GM18511 (cell line): ENCODE results near the gene SEC14L3.

Experiments used
- ATAC-seq: cut with Tn5 transposase; IDR thresholded peaks from one replicate; pipeline ENCODE4 v1.9.1; 2021; ENCODE audit warnings: mild to moderate bottlenecking, moderate library complexity; ENCODE audit not compliant: unreplicated experiment

SEC14L3 gene

DNA sequence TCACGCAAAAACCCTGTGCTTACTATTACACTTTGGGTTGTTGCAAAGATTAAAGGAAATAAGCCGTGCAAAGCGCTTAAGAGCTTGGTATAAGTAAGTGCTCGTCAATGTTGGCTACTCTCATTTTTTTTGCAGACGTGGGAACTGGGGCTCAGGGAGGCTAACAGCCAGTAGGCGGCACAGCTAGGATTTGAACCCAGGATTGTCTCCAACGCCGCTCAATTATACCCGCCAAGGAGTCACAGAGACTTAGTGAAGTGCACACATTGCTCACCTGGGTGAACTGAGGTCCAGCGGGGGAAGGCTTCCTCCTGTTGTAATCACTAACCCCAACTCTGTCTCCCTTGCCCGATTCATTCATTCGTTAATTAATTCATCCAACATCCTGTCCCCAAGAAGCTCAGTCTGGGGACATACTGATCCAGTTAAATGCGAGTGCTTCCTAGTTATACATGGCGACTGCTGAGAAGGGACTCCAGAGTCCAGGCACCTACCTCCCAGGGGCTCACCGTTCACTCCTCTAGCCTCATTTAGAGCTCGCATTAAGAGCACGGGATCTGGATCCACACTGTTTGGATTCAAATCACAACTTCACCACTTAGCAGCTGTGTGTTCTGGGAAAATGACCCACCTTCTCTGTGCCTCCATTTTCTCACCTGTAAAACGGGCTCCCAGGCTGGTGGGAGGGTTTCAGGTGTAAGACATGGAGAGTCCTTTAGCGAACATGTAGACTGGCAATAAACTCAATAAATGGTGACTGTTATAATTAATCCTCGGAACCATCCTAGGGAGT is 47.1 kb downstream of the SEC14L3 start:
- ATAC-seq, result no peak

DNA sequence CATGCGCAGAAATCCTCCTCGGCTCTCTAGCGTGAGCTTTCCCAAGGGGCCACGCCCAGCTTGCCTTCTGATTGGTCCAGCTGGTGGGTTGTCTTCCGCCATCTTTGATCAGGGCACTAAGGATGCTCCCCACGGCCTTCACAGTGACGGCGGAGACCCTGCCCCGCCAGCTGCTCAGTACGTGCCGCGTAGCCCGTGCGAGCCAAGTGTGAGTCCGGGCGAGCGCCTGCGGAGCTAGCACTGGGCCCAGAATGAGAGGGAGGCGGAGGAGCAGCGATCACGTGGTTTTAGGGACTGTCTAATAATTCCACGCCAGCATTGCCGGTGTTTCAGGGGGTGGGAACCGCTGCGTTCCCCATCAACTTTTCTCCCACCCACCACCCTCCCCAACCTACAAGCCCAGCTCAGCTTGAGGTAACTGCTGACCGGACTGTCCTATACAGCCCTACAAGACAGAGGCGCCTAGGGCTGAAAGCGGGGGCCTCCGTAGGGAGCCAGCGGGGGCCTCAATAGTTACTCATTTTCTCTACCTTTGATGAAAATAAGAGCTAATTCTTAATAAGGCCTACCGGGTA is 47.8 kb downstream of the SEC14L3 start:
- peak; percentile 86 for ATAC-seq

DNA sequence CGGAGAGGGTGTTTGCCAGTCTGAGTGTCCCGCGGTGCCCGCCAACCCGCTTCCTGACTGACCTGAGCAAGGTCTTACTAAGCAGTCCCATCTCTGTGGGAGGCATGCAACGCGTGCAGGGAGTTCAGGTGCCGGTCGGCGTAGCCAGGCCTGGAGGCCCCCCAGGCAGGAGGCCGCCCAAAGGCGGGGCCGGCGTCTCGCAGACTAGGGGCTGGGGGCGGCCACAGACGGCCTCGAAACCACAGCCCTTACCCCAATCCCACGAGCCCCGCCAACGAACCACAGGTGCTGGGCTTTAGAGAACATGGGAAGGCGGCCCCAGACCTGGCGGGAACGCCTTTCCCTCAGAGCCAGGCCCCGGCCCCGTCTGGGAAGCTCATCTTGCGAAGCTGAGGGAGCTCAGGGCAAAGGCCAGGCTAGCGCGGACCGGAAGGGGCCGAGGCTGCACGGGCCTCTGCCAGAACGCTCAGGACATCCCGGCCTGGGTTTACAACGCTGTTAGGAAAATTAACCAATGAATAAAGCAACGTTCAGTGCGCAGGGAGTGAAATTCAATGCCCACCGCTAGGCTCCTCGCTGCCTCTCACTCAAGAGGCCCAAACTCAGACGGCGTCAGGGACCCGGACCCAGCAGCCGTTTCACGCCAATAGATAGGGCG is 48.4 kb downstream of the SEC14L3 start:
- ATAC-seq, result peak; percentile 47

DNA sequence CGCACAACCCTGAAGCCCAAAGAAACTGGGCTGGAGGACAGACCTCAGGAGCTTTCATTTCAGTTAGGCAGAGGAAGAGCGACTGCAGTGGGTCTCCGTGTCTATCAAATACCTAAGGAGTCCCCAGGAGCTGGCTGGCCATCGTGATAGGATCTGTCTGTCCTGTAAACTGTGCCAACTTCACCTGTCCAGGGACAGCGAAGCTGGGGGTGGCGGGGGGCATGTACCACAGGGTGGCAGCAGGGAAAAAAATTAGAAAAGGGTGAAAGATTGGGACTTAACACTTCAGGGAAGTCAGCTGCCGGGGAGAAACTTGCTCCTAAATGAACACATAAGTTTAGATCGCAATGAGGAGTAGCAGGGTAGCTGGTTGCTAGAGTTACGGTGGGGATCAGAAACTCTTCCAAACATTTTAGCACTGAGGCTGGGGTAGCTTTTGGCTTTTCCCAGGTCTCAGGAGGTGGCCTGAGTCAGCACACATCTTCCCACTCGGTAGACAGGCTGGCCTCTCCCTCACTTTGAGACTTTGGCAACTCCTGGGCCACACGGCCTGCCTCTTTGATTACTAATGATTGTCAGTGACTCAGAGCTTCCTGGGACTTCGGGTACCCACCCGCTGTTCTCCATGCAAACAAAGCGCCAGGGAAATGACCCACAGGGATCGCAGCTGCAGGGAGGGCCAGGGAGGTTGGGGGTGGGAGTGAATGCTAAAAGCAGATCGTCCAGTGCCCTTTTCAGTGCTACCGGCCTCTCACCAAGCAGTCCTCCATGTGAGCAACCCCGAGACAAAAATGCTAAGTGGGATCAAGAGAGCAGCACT is 49.1 kb downstream of the SEC14L3 start:
- ATAC-seq, result no peak

DNA sequence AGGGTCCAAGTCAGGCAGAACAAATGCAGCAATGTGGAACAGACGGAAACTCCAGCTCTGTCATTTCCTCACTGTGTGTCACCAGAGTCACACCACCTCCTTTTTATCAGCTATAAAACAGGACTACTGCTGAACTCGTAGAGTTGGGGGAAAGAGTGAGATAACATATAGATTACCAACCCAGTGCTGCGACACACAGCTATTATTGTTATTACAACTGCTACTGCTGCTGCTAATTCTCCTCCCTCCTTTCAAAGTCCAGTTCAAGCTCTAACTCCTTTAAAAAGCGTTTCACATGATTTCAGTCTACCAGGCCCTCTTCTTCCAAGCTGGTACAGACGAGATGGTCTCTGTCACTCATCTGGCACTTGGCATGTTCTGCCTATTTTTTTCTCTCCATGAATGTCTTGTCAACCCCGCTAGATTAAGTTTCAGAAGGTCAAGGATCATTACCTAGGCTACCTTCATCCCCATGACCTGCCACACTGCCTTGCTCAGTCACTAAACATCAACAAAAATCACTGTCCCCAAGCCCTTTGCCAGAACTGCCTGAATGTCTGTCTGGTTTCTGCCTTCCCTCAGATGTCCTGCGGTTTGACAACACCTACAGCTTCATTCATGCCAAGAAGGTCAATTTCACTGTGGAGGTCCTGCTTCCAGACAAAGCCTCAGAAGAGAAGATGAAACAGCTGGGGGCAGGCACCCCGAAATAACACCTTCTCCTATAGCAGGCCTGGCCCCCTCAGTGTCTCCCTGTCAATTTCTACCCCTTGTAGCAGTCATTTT is 49.9 kb downstream of the SEC14L3 start:
- ATAC-seq, result no peak

DNA sequence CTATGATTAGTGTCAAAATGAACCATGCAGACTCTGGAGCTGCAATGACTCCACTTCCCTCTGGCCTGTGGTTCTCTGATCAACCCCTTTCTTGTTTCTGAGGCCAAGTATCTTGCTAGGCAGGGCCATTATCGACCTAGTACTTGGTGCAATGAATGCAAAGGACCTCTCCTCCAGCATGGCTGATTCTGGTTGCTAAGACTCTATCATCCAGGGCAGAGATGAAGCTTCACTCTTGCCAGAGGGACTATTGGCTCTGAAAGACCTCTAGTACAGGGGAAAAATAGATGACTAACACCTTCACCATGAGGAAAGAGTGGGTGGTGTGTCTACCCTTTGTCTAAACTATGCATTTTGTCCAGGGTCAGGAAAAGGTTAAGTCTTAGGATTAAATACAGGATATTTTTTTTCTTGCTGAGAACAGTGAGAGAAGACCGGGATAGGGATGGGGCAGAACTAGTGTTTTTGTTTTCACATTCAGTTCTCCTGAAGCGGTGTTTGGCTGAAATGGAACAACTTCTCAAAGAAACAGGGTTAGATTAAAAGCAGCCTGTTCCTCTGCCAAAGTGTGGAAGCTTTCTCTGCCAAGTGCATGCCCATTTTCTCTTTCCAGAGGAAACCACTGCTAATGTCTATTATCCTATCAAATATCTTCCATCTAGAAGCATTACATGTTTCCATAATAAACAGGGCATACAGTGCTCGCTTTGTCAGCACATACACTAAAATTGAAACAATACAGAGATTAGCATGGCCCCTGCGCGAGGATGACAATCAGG is 51.3 kb downstream of the SEC14L3 start:
- ATAC-seq, result no peak

DNA sequence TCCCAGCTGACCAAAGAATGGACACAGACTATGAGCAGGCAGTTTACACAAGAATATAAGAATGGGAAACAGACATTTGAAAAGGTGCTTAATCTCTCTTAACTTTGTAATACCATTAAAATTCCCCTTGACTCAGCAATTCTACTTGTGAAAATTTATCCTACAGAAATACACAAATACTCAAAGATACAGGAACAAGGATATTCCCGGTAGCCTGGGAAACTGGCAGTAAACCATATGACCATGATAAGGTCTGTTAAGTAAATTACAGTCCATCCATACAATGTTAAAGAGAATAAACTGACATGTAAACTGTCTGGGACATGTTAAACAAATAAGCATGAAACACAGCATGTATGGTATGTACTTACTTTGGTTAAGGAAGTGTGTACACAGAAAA is 55.0 kb downstream of the SEC14L3 start:
- no peak for ATAC-seq

DNA sequence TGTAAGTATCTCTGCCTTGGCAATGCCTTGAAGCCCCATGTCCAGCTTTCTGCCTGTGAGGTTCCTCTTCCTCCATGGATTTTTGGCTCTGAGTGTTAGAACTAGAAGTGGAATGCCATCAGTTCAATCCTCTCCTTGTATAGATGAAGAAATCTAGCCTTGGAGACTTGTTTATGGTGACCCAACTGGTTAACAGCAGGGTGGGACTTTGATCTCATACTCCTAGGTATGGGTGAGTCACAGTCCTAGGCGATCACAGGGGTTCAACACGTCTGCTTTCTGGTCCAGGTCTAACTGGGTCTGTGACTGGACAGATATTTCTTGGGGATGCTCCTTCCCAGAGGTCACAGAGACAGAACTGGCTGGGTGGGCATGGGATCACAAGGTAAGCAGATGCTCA is 55.4 kb downstream of the SEC14L3 start:
- no peak for ATAC-seq

DNA sequence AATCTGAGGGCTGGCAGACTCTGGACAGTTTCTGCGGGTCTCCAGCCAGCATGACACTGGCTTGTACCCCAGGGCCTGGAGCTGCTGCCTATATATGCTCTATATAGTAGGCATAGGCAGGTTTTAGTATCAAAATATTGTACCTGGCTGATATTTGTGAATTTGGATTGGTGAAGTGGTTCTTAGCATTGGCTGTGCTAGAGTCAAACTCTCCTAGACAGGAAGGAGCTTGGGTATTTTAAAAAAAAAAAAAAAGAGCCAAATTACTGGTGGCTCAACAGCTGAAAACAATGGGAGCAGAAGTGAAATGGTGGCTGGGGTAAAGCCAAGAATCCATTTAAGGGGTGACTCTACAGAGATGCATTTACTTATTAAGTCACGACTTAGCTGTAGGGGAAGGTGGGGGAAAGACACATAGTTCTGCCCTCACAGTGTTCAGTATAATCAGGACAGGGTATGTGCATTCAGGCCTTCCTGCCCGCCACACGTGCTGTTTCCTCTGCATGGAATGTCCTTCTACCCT is 57.2 kb downstream of the SEC14L3 start:
- no peak for ATAC-seq

DNA sequence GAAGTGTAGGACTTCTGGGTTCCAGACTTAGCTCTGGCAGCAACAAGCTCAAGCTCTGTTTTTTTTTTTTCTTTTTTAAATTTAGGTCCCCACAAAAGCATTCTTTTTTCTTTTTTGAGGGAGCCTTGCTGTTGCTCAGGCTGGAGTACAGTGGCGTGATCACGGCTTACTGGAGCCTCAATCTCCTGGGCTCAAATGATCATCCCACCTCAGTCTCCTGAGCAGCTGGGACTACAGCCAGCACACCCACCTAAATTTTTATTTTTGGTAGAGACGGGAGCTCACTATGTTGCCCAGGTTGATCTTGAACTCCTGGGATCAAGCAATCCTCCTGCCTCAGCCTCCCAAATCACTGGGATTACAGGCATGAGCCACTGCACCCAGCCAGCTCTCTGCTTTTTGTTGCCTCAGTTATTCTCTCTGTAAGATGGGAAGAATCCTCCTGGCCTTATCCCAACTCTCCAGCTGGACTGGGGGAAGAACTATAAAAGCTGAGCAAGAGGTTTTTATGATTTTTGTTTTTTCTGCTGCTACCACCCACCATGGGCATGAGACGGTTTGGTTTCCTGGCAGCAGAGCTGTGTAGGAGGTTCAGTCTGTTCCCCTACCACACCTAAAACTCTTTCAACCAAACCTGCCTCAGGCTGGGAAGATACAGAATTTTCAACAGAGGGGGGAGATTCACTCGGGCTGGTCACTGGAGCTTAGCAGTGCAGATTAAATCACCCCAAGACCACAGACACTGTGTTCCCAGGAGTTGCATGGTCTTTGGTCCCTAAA is 57.9 kb downstream of the SEC14L3 start:
- no peak for ATAC-seq

DNA sequence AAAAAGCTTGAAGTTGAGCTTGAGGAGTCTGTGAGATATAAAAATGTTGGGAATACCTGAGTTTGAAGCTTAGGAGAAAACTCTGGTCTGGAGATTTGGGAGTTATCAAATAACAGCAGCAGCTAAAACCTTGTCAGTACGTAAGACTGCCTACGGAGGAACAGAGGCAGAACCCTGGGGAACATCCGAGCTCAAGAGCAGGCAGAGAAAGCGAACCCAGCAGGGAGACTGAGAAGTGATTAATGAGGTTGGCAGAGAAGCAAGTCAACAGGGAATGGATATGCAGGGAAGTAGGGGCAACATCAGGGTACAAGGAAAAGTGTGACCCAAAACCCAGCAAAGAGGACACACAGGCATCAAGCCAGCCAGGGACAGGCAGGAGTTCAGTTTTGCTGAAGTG is 58.8 kb downstream of the SEC14L3 start:
- no peak for ATAC-seq

DNA sequence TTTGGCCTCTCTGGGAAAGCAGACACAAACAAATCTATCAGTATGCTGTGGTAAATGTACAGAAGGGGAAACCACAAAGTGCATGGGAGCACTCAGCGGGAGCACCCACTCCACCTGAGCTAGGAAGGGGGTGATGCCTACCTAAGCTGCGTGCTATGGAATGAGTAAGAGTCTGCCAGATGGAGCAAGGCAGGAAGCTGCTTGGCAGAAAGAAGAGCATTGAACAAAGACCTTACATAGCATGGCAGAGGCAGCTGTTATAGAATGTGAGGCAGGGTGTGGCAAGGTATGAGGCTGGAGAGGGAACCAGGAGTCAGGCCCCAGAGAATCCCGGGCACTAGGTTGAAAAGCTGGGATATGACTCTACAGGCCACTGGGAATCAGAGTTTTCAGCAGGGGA is 60.0 kb downstream of the SEC14L3 start:
- no peak for ATAC-seq
